ENCODE measurements around the gene TMEM117.

The TMEM117 gene

GRCh38 chr12:43836475-43836989 lies 651 bp downstream of the TMEM117 start (continued):
- TF ChIP-seq ZFP37 (tag by site-specific recombination; IDR thresholded peaks at IDR 0.05) (0 out of 2 replicates have a peak, but pooled peaks have one; percentile 72), ZNF394 (tag by site-specific recombination; IDR thresholded peaks at IDR 0.05; ENCODE audit: borderline replicate concordance) (no peak; the same call in 1 of the 2 replicates)

- H3K4me1 ChIP-seq (ENCODE audit: control insufficient read depth, insufficient read depth, low read length), result peaks cover 10% of the 10 kb centered on the region
- ChIA-PET CTCF (interaction anchor here (2.3 kb wide), 1 partner anchor 42 kb away, joined by 9 read pairs; no protein-coding TSS in a partner anchor), POLR2A (no interaction called here)
These were observed 4.5 kb downstream of the TMEM117 start for GRCh38 chr12:43840338-43840737.

GRCh38 chr12:43841253-43841652 lies 5.4 kb downstream of the TMEM117 start:
- H3K4me1 ChIP-seq (ENCODE audit: control insufficient read depth, insufficient read depth, low read length), result peaks cover 10% of the 10 kb centered on the region
- TF ChIP-seq ZNF132 (tag by site-specific recombination; IDR thresholded peaks at IDR 0.05; ENCODE audit: borderline replicate concordance) (no peak), ELK4 (IDR thresholded peaks at IDR 0.05; ENCODE audit: borderline replicate concordance, low read depth, low read length) (no peak), ZNF707 (tag by site-specific recombination; IDR thresholded peaks at IDR 0.05) (no peak), ZNF26 (tag by site-specific recombination; IDR thresholded peaks at IDR 0.05) (no peak), ZNF354C (tag by site-specific recombination; IDR thresholded peaks at IDR 0.05; ENCODE audit: borderline replicate concordance, low read depth) (no peak), ZNF23 (tag by site-specific recombination; IDR thresholded peaks at IDR 0.05; ENCODE audit: borderline replicate concordance) (no peak), ZNF112 (tag by site-specific recombination; IDR thresholded peaks at IDR 0.05) (no peak), REST (tag by site-specific recombination; IDR thresholded peaks at IDR 0.05) (no peak), SETDB1 (IDR thresholded peaks at IDR 0.05; ENCODE audit: insufficient read length, low read length) (no peak), ZBTB8A (tag by site-specific recombination; IDR thresholded peaks at IDR 0.05) (no peak)
- ChIA-PET CTCF (interaction anchor here (2.3 kb wide), 1 partner anchor 41 kb away, joined by 9 read pairs; no protein-coding TSS in a partner anchor), POLR2A (no interaction called here)
- H3K27ac ChIP-seq (ENCODE audit: extremely low read depth, low read depth, low read length), result no peak overlapping the region
- H3K9me3 ChIP-seq (ENCODE audit: control insufficient read depth, insufficient read depth, low read depth, low read length), result no peaks in the 10 kb centered on the region
- H3K4me3 ChIP-seq (ENCODE audit: low read depth, low read length), result no peak overlapping the region
- peaks cover 0 to 3% of the 10 kb centered on the region in 2 experiments; a peak in 1 of 3 replicates for H3K36me3 ChIP-seq (ENCODE audit: control insufficient read depth in 2 of 2, insufficient read depth in 1 of 2, low read length in 2 of 2)

More at GRCh38 chr12:43840338-43840737, 4.5 kb downstream of the TMEM117 start:
- H3K36me3 ChIP-seq (ENCODE audit: control insufficient read depth in 2 of 2, insufficient read depth in 1 of 2, low read length in 2 of 2), result no peaks in the 10 kb centered on the region; a peak in 1 of 3 replicates
- no peak overlapping the region for H3K27ac ChIP-seq (ENCODE audit: extremely low read depth, low read depth, low read length)
- H3K4me3 ChIP-seq (ENCODE audit: low read depth, low read length), result no peak overlapping the region
- no peaks in the 10 kb centered on the region for H3K9me3 ChIP-seq (ENCODE audit: control insufficient read depth, insufficient read depth, low read depth, low read length)
- TF ChIP-seq PRDM6 (tag by site-specific recombination; IDR thresholded peaks at IDR 0.05) (no peak), ZBTB6 (tag by site-specific recombination; IDR thresholded peaks at IDR 0.05) (no peak)
